Measurements from ENCODE around the gene EPC2.
"Not testable (repeated sequence)": the region's sequence is repeated elsewhere in the genome, so short reads cannot be mapped to it uniquely, and the experiment has no call there.

EPC2 gene

DNA sequence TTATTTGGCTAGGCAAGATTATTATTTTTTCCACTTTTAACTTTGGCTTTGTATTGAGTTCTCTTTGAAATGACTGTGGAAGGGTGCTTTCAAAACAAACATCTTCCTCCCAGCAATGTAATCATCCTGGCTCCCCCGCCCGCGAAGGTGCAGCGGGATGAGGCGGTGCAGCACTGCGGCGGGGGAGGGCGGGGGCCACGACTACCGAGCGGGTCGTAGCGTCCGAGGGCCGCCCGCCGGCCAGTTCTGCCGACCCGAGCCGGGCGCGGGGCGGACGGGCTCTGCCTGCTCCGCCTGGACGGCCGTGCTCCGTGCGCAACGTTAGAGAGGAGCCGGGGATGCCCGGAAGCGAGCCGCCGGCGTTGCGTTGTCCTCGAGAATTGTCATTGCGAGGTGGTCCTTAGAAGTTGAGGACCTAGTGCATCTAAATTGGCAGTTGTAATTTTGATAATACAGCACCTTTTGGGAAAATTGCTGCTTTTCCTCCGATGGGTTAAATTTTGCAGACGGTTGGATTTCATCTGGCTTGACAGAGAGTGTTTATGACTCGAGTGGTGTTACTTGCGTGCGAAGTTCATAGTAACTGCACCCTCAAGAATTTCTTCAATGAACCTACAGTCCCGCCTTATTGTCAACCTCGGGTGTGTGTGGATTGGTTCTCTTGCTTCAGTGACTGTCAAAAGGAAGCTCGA is 1.1 kb downstream of the EPC2 start:
- TF ChIP-seq, protein P1, sequence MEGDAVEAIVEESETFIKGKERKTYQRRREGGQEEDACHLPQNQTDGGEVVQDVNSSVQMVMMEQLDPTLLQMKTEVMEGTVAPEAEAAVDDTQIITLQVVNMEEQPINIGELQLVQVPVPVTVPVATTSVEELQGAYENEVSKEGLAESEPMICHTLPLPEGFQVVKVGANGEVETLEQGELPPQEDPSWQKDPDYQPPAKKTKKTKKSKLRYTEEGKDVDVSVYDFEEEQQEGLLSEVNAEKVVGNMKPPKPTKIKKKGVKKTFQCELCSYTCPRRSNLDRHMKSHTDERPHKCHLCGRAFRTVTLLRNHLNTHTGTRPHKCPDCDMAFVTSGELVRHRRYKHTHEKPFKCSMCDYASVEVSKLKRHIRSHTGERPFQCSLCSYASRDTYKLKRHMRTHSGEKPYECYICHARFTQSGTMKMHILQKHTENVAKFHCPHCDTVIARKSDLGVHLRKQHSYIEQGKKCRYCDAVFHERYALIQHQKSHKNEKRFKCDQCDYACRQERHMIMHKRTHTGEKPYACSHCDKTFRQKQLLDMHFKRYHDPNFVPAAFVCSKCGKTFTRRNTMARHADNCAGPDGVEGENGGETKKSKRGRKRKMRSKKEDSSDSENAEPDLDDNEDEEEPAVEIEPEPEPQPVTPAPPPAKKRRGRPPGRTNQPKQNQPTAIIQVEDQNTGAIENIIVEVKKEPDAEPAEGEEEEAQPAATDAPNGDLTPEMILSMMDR (IDR thresholded peaks at IDR 0.05; ENCODE audit: low read depth, low read length, missing control alignments), result no peak
- DNase-seq (ENCODE audit: low read depth), result peak; percentile 78
- peak overlapping the region; percentile 69 for H3K4me3 ChIP-seq (ENCODE audit: low read depth, low read length)

GRCh38 chr2:148646231-148646559 is 1.6 kb downstream of the EPC2 start:
- H3K4me3 ChIP-seq (ENCODE audit: low read depth, low read length), result peak overlapping the region; percentile 69
- no peak for DNase-seq (ENCODE audit: low read depth)
- TF ChIP-seq, protein P1 (IDR thresholded peaks at IDR 0.05; ENCODE audit: low read depth, low read length, missing control alignments), result no peak

DNA sequence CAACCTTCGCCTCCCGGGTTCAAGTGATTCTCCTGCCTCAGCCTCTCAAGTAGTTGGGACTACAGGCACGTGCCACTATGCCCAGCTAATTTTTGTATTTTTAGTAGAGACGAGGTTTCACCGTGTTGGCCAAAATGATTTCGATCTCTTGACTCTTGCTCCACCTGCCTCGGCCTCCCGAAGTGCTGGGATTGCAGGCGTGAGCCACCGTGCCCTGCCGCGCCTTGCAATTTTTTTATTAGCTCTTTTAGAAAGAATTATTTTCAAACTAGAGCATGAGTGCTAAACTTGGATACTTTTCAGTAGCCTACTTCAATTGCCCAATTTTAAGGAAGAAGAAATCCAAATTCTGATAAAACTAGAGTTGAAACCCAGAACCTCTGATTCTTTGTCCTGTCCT is 3.2 kb downstream of the EPC2 start:
- DNase-seq (ENCODE audit: low read depth); H3K4me3 ChIP-seq (ENCODE audit: low read depth, low read length): not testable (repeated sequence)

- no peak overlapping the region for H3K4me3 ChIP-seq (ENCODE audit: low read depth, low read length)
- TF ChIP-seq, protein P1 (IDR thresholded peaks at IDR 0.05; ENCODE audit: low read depth, low read length, missing control alignments), result no peak
- DNase-seq (ENCODE audit: low read depth), result no peak
These were observed 5.4 kb downstream of the EPC2 start for GRCh38 chr2:148649936-148650335.

- TF ChIP-seq, protein P1 (IDR thresholded peaks at IDR 0.05; ENCODE audit: low read depth, low read length, missing control alignments), result no peak
These were observed 6.3 kb downstream of the EPC2 start for GRCh38 chr2:148650881-148651280.

GRCh38 chr2:148651972-148652371 is 7.4 kb downstream of the EPC2 start:
- no peak overlapping the region for H3K4me3 ChIP-seq (ENCODE audit: low read depth, low read length)
- TF ChIP-seq, protein P1 (IDR thresholded peaks at IDR 0.05; ENCODE audit: low read depth, low read length, missing control alignments), result no peak

More at GRCh38 chr2:148650881-148651280, 6.3 kb downstream of the EPC2 start:
- H3K4me3 ChIP-seq (ENCODE audit: low read depth, low read length), result no peak overlapping the region
- no peak for DNase-seq (ENCODE audit: low read depth)

DNA sequence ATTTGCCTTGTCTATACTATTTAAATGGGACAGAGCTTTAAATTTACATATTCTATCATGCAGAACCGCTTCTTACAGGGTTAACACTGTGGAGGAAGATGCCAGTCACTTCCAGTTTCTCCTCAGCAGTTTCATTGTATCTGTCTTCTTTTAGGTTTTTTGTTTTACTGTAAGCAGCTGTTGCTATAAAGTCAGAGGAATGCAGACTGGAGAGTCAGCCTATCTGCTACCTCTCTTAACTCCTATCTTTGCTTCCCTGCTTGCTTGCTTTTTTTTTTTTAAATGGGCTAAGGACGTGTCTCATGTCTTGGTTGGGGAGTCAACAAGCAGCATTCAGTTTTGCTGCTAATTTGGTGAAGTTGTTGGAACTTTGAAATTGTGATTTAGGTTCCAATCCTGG is 8.9 kb downstream of the EPC2 start:
- DNase-seq (ENCODE audit: low read depth), result no peak
- no peak overlapping the region for H3K4me3 ChIP-seq (ENCODE audit: low read depth, low read length)
- TF ChIP-seq, protein P1 (IDR thresholded peaks at IDR 0.05; ENCODE audit: low read depth, low read length, missing control alignments), result no peak

More at GRCh38 chr2:148651972-148652371, 7.4 kb downstream of the EPC2 start:
- no peak for DNase-seq (ENCODE audit: low read depth)
